ENCODE data around the gene RNF115. TPM values are rescaled to one million over a fixed set of nuclear protein-coding genes. Genes with fewer than 3 reads are reported as not detected.

The RNF115 gene
- total and polyA plus RNA-seq, 2 of the 8 experiments (the other 6 are each of a cell fraction or from before 2014, with no cell fraction given), result 4.7 to 10.8 TPM

DNA sequence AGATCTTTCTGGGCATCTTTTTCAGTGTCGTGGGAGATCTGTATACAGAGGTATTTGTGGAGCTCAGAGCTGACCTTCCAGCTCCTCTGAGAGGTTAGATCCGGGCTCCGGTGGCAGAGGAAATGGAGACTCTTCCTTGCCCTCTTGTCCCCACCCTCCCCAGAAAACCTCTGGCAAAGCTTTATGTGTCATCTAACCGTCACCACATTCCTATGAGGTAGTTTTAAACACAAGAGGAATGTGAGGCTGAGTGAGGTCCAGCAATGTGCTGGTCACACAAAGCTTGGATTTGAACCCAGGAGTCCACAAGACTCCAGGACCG, 103.4 kb downstream of the RNF115 start:
- H3K14ac ChIP-seq (ENCODE audit: insufficient read length), result no peak overlapping the region
- no peak overlapping the region for H3K23ac ChIP-seq (ENCODE audit: insufficient read length)
- H4K91ac ChIP-seq (replicated peaks; ENCODE audit: insufficient read length, low read length), result no peak overlapping the region
- H3K9me3 ChIP-seq (ENCODE audit: insufficient read depth in 2 of 2, low read depth in 1 of 2, low read length in 1 of 2), result no peaks in the 10 kb centered on the region
- peak overlapping the region; percentile 12 to 88 for H3K4me2 ChIP-seq (ENCODE audit: insufficient read depth in 1 of 2, low read depth in 2 of 2, low read length in 2 of 2)
- H3K36me3 ChIP-seq (ENCODE audit: control insufficient read depth in 2 of 4, insufficient read depth in 4 of 4, low read length in 3 of 4), result no peaks in the 10 kb centered on the region
- H4K5ac ChIP-seq (ENCODE audit: insufficient read length, low read depth, low read length), result no peak overlapping the region
- no peaks in the 10 kb centered on the region; a peak in 2 of 7 replicates for H3K4me1 ChIP-seq (replicated peaks in 1 of 4; ENCODE audit: control insufficient read depth in 3 of 4, insufficient read depth in 4 of 4, low read length in 3 of 4)
- no peak overlapping the region for H2BK5ac ChIP-seq (ENCODE audit: low read depth, low read length)
- peak overlapping the region; percentile 97; the same call in 1 of the 2 replicates for H2AFZ ChIP-seq (ENCODE audit: low read length)
- no peak overlapping the region for H3K27ac ChIP-seq (ENCODE audit: low read depth, low read length)
- DNase-seq (ENCODE audit: low read depth in 1 of 2, low spot score in 2 of 2) (no peak), FAIRE-seq (no peak)
- H3K4ac ChIP-seq (replicated peaks; ENCODE audit: insufficient read length, low read depth, low read length), result no peak overlapping the region
- H3K18ac ChIP-seq (ENCODE audit: extremely low read depth, low read length), result no peak overlapping the region
- 0 out of 2 replicates have a peak overlapping the region, but pooled peaks have one; percentile 4 for H4K8ac ChIP-seq (ENCODE audit: extremely low read depth, insufficient read depth, low read length)
- POLR2A ChIA-PET (ENCODE audit: partially characterized antibody), result interaction anchor here (1.6 kb wide), 1 partner anchor 103 kb away, joined by 3 read pairs; the partner anchor contains the start of genes POLR3C and RNF115
- no peak for TF ChIP-seq POU5F1 (IDR thresholded peaks at IDR 0.05; ENCODE audit: low read depth, low read length)
- TF ChIP-seq KDM1A (IDR thresholded peaks at IDR 0.05; ENCODE audit: borderline replicate concordance, low read length), result no peak
- no peak overlapping the region for H2BK20ac ChIP-seq (ENCODE audit: low read length)
- no peak overlapping the region for H3K56ac ChIP-seq (replicated peaks; ENCODE audit: insufficient read length, low read depth, low read length)
- H3K79me1 ChIP-seq (ENCODE audit: low read depth, low read length), result no peaks in the 10 kb centered on the region
- peaks cover 0 to 7% (median 7%) of the 10 kb centered on the region in 4 experiments; a peak in 5 of 7 replicates for H3K27me3 ChIP-seq (replicated peaks in 1 of 4; ENCODE audit: control insufficient read depth in 3 of 4, extremely low read depth in 1 of 4, insufficient read depth in 3 of 4, low read length in 3 of 4)
- H3K4me3 ChIP-seq (ENCODE audit: extremely low read depth in 1 of 4, insufficient read depth in 2 of 4, low read depth in 3 of 4, low read length in 4 of 4), result peak overlapping the region in 2 of 4 experiments; percentile 46 to 56; a peak in 4 of 8 replicates
- no peak overlapping the region for H2BK120ac ChIP-seq (replicated peaks; ENCODE audit: low read depth, low read length)
- CTCF ChIA-PET (ENCODE audit: partially characterized antibody), result interaction anchor here (0.7 to 2.6 kb wide), 8 partner anchors 11 to 32 kb away, joined by 3 to 20 read pairs (median 6); no protein-coding TSS in a partner anchor
- no peaks in the 10 kb centered on the region for H3K79me2 ChIP-seq (ENCODE audit: control insufficient read depth in 1 of 2, insufficient read depth in 2 of 2, low read length in 2 of 2)
- H3K23me2 ChIP-seq (ENCODE audit: low read depth, low read length), result peaks cover 2% of the 10 kb centered on the region; the same call in 1 of the 2 replicates
- WGBS, 2 experiments (ENCODE audit: extremely low coverage in 1 of 2, insufficient coverage in 1 of 2, insufficient read length in 1 of 2, insufficient replicate concordance in 2 of 2, low coverage in 1 of 2, low lambda C conversion rate in 2 of 2, missing lambda C conversion rate in 1 of 2), result 72% methylated on average over 5 of the region's 5 CpGs; no CpG with 5 or more reads in 1 of the 2 experiments
- H2BK12ac ChIP-seq (ENCODE audit: low read depth, low read length), result no peak overlapping the region
- H3K9ac ChIP-seq (replicated peaks in 1 of 4; ENCODE audit: extremely low read depth in 1 of 4, low read depth in 3 of 4, low read length in 3 of 4), result no peak overlapping the region
- H2BK15ac ChIP-seq (ENCODE audit: low read length), result no peak overlapping the region
- H4K20me1 ChIP-seq (replicated peaks in 1 of 2; ENCODE audit: control insufficient read depth in 1 of 2, insufficient read depth in 2 of 2, low read length in 2 of 2), result no peaks in the 10 kb centered on the region
- H2AK5ac ChIP-seq (ENCODE audit: low read depth, low read length), result no peak overlapping the region

All from H1 (cell line).